Upper lobe of left lung (tissue), 4 donors: ENCODE data around the gene OR2F1.

ENCODE experiments used
- EP300 ChIP-seq, 4 donors: sonication (generic); formaldehyde crosslinking; IDR thresholded peaks; one replicate each; pipeline ENCODE4 v1.5.1; 2017; ENCODE audit warnings: antibody characterized with exemption in 4 of 4, control low read depth in 2 of 4
- POLR2A ChIP-seq, 4 donors: fragments of 450-650 bp; IDR thresholded peaks; one replicate each; pipeline ENCODE4 v1.5.1; 2016 to 2017; ENCODE audit warnings: antibody characterized with exemption in 4 of 4, mild to moderate bottlenecking in 2 of 4
- POLR2AphosphoS5 ChIP-seq, 2 donors: sonication (generic); formaldehyde crosslinking; IDR thresholded peaks; one replicate each; pipeline ENCODE4 v1.5.1; 2017; ENCODE audit warnings: antibody characterized with exemption in 2 of 2
- TF ChIP-seq, protein P1 (sequence below), 6 experiments: fragments of 450-650 bp in 4 of 6; fragments of 200-600 bp in 2 of 6; sonication (generic) in 2 of 6; IDR thresholded peaks; one replicate each; pipeline ENCODE4 v1.5.1; 2016 to 2019; ENCODE audit warnings: antibody characterized with exemption in 6 of 6

DNA sequence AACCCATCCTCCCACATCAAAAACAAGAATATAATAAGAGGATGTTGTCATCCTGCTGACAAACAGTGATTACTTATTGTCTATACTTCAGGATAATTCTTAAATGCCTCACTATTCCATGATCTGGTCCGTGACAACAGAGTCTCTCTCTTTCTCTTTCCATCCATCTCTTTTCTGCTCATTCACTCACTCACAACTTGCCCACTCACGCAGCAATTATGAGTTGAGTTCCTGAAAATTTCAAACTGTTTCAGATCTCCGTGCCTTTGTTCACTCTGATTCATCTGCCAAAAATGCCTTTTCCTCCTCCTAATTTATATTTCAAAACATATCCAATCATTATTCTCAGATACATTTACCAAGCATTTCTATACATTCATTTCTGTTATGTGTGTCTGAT, 46.9 kb downstream of the OR2F1 start:
- TF ChIP-seq, protein P1, sequence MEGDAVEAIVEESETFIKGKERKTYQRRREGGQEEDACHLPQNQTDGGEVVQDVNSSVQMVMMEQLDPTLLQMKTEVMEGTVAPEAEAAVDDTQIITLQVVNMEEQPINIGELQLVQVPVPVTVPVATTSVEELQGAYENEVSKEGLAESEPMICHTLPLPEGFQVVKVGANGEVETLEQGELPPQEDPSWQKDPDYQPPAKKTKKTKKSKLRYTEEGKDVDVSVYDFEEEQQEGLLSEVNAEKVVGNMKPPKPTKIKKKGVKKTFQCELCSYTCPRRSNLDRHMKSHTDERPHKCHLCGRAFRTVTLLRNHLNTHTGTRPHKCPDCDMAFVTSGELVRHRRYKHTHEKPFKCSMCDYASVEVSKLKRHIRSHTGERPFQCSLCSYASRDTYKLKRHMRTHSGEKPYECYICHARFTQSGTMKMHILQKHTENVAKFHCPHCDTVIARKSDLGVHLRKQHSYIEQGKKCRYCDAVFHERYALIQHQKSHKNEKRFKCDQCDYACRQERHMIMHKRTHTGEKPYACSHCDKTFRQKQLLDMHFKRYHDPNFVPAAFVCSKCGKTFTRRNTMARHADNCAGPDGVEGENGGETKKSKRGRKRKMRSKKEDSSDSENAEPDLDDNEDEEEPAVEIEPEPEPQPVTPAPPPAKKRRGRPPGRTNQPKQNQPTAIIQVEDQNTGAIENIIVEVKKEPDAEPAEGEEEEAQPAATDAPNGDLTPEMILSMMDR (IDR thresholded peaks at IDR 0.05): no peak
- TF ChIP-seq POLR2A (IDR thresholded peaks at IDR 0.05) (no peak), EP300 (IDR thresholded peaks at IDR 0.05) (no peak), POLR2AphosphoS5 (IDR thresholded peaks at IDR 0.05) (no peak)
